ENCODE results near the gene ADGRB3.

Gene ADGRB3

GRCh38 chr6:68919537-68919936 is 284.5 kb downstream of the ADGRB3 start:
- no peaks in the 10 kb centered on the region for H3K9me3 ChIP-seq (ENCODE audit: control insufficient read depth, low read length)
- TF ChIP-seq CTCF (IDR thresholded peaks at IDR 0.05): no peak
- no peaks in the 10 kb centered on the region for H3K79me2 ChIP-seq
- H3K27me3 ChIP-seq (ENCODE audit: control insufficient read depth, insufficient read depth, low read length): no peaks in the 10 kb centered on the region
- H3K9ac ChIP-seq: no peak overlapping the region
- no peak overlapping the region for H3K4me3 ChIP-seq (ENCODE audit: low read depth, low read length)
- H2AFZ ChIP-seq: no peak overlapping the region
- no peaks in the 10 kb centered on the region for H3K36me3 ChIP-seq (ENCODE audit: control insufficient read depth, insufficient read depth, low read length)
- no peak overlapping the region for H3K4me2 ChIP-seq (ENCODE audit: low read length)
- no peaks in the 10 kb centered on the region for H3K4me1 ChIP-seq
- no peak overlapping the region for H3K27ac ChIP-seq

DNA sequence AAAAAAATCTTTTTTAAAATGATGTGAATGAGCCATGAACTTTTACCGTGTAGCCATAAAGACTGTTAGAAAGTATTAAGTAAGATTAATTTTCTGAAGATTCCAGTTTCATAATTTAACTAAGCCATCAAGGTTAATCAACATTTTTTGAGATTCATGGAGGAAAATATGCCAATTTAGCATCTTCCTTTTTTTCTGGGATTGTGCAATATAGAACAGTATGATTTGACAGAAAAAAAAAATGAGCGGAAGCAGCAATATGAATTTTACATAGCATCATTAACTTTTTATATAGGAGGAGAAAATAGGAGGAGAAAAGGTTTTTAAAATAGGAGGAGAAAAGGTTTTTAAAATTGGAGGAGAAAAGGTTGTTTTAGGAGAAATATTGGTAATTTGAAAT is 306.3 kb downstream of the ADGRB3 start:
- TF ChIP-seq CTCF (IDR thresholded peaks at IDR 0.05): no peak

DNA sequence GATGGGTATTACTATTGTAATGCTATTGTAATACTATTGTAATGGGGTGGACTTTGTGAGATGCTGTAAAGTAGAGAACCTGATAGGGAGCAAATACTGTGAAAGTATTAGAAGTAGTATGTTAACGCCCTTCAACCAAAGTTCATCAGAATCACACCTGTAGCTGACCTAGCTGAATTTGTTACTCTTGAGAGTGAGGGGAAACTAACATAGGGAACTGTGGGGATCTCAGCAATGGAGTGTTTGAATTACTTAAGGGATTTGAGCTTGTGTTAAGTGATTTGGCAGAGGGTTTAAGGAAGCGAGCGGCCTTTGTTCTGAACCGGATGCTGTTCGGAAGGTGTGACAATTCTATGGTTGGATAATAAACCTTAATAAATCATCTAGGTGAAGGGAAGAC is 312.6 kb downstream of the ADGRB3 start:
- H3K4me1 ChIP-seq: no peaks in the 10 kb centered on the region
- no peaks in the 10 kb centered on the region for H3K79me2 ChIP-seq
- no peak overlapping the region for H3K4me2 ChIP-seq (ENCODE audit: low read length)
- H2AFZ ChIP-seq: no peak overlapping the region
- no peak for TF ChIP-seq CTCF (IDR thresholded peaks at IDR 0.05)
- H3K4me3 ChIP-seq (ENCODE audit: low read depth, low read length): no peak overlapping the region
- no peak overlapping the region for H3K27ac ChIP-seq
- H3K9ac ChIP-seq: no peak overlapping the region
- H3K36me3 ChIP-seq (ENCODE audit: control insufficient read depth, insufficient read depth, low read length): no peaks in the 10 kb centered on the region
- no peaks in the 10 kb centered on the region for H3K27me3 ChIP-seq (ENCODE audit: control insufficient read depth, insufficient read depth, low read length)
- H3K9me3 ChIP-seq (ENCODE audit: control insufficient read depth, low read length): no peaks in the 10 kb centered on the region

More for the DNA sequence above, 306.3 kb downstream of the ADGRB3 start:
- H3K79me2 ChIP-seq: no peaks in the 10 kb centered on the region
- H3K4me3 ChIP-seq (ENCODE audit: low read depth, low read length): no peak overlapping the region
- no peak overlapping the region for H3K27ac ChIP-seq
- no peak overlapping the region for H3K9ac ChIP-seq
- H3K27me3 ChIP-seq (ENCODE audit: control insufficient read depth, insufficient read depth, low read length): no peaks in the 10 kb centered on the region
- no peaks in the 10 kb centered on the region for H3K4me1 ChIP-seq
- H3K4me2 ChIP-seq (ENCODE audit: low read length): no peak overlapping the region
- no peaks in the 10 kb centered on the region for H3K36me3 ChIP-seq (ENCODE audit: control insufficient read depth, insufficient read depth, low read length)
- no peaks in the 10 kb centered on the region for H3K9me3 ChIP-seq (ENCODE audit: control insufficient read depth, low read length)
- no peak overlapping the region for H2AFZ ChIP-seq

DNA sequence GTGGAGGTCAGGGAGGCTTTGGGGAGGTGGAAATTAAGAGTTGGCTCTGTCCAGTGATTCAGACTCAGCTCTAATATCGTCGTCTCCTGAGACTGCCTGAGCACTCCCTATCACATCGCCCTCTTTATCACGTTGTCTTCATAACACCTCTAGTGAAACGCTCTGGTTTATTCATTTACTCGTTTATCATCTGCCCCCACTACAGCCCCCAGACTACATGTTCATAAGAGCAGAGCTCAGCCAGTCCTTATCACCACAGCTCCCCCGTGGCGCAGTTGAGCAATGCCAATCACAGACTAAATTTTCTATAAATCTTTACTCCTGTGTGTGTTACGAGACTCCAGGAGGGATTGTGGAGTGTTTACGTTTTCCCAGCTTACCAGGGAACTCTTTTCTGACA is 316.2 kb downstream of the ADGRB3 start:
- no peaks in the 10 kb centered on the region for H3K9me3 ChIP-seq (ENCODE audit: control insufficient read depth, low read length)

More for the DNA sequence above, 316.2 kb downstream of the ADGRB3 start:
- Histone ChIP-seq H3K36me3 (ENCODE audit: control insufficient read depth, insufficient read depth, low read length) (no peaks in the 10 kb centered on the region), H3K27ac (no peak overlapping the region), H3K27me3 (ENCODE audit: control insufficient read depth, insufficient read depth, low read length) (no peaks in the 10 kb centered on the region), H2AFZ (no peak overlapping the region), H3K9ac (no peak overlapping the region), H3K4me2 (ENCODE audit: low read length) (no peak overlapping the region), H3K79me2 (no peaks in the 10 kb centered on the region), H3K4me3 (ENCODE audit: low read depth, low read length) (no peak overlapping the region), H3K4me1 (no peaks in the 10 kb centered on the region)
- TF ChIP-seq CTCF (IDR thresholded peaks at IDR 0.05): no peak
